DND-41 (cell line): ENCODE data around the gene PCGF2.

Experiments used
- ATAC-seq: fragments of 200-7000 bp; cut with Tn5 transposase; 3 replicates; pipeline ENCODE4 v1.9.1; 2021; ENCODE audit warnings: low read depth; ENCODE audit not compliant: insufficient read depth
- DNase-seq: peaks from one replicate; pipeline ENCODE4 v3.0.0-alpha.2; 2020
- H2AFZ ChIP-seq: 2 replicates; pipeline ENCODE4 v1.6.0; 2012; ENCODE audit warnings: low read depth, low read length
- H3K27ac ChIP-seq: 2 replicates; pipeline ENCODE4 v1.5.1; 2012; ENCODE audit warnings: low read length, inconsistent platforms
- H3K27me3 ChIP-seq: fragments of 200-600 bp; sonication (generic); 2 replicates; pipeline ENCODE4 v1.6.0; 2012; ENCODE audit warnings: low read length, mild to moderate bottlenecking, inconsistent platforms; ENCODE audit not compliant: insufficient read depth, poor library complexity
- H3K36me3 ChIP-seq: 2 replicates; pipeline ENCODE4 v1.5.1; 2012; ENCODE audit warnings: low read length, inconsistent platforms; ENCODE audit not compliant: insufficient read depth
- H3K4me1 ChIP-seq: 2 replicates; pipeline ENCODE4 v1.5.1; 2012; ENCODE audit warnings: mild to moderate bottlenecking, low read length; ENCODE audit not compliant: insufficient read depth
- H3K4me2 ChIP-seq: 2 replicates; pipeline ENCODE4 v1.6.0; 2012; ENCODE audit warnings: mild to moderate bottlenecking, moderate library complexity, low read length, inconsistent platforms; ENCODE audit not compliant: insufficient read depth
- H3K4me3 ChIP-seq, 2 experiments: fragments of 200-600 bp in 1 of 2; shearing (Covaris generic) in 1 of 2; 2 replicates each; pipeline ENCODE4 v1.5.1; 2012 to 2016; ENCODE audit warnings: inconsistent platforms in 2 of 2, low read length in 2 of 2, mild to moderate bottlenecking in 2 of 2, low read depth in 1 of 2, moderate library complexity in 1 of 2
- H3K79me2 ChIP-seq: 2 replicates; pipeline ENCODE4 v1.6.0; 2012; ENCODE audit warnings: low read length, inconsistent platforms; ENCODE audit not compliant: insufficient read depth
- H3K9ac ChIP-seq: 2 replicates; pipeline ENCODE4 v1.6.0; 2012; ENCODE audit warnings: low read depth, mild to moderate bottlenecking, inconsistent platforms, low read length, moderate library complexity
- H3K9me3 ChIP-seq: 2 replicates; pipeline ENCODE4 v1.5.1; 2012; ENCODE audit warnings: low read length, moderate library complexity, mild to moderate bottlenecking, inconsistent platforms; ENCODE audit not compliant: insufficient read depth, severe bottlenecking
- H4K20me1 ChIP-seq: 2 replicates; pipeline ENCODE4 v1.6.0; 2012; ENCODE audit warnings: low read length; ENCODE audit not compliant: insufficient read depth
- CTCF ChIP-seq: IDR thresholded peaks from 2 replicates; pipeline ENCODE4 v1.5.1; 2012; ENCODE audit warnings: borderline replicate concordance, low read length, moderate library complexity, mild to moderate bottlenecking; ENCODE audit not compliant: poor library complexity, severe bottlenecking; ENCODE audit errors: extremely low read depth
- EZH2 ChIP-seq: IDR thresholded peaks from 3 replicates; pipeline ENCODE4 v1.6.1; 2012; ENCODE audit warnings: borderline replicate concordance, low read depth, mild to moderate bottlenecking, moderate library complexity, low read length, inconsistent platforms; ENCODE audit not compliant: severe bottlenecking

The PCGF2 gene

GRCh38 chr17:38779965-38780752 is 32.0 kb upstream of the PCGF2 start:
- no peak for DNase-seq
- no peak overlapping the region for H3K4me3 ChIP-seq
- no peaks in the 10 kb centered on the region for H3K9me3 ChIP-seq
- no peak overlapping the region for H3K4me2 ChIP-seq
- H4K20me1 ChIP-seq = peaks cover 4% of the 10 kb centered on the region
- no peak for ATAC-seq
- no peak overlapping the region for H3K9ac ChIP-seq
- H3K27ac ChIP-seq = no peak overlapping the region
- no peak overlapping the region for H2AFZ ChIP-seq
- no peaks in the 10 kb centered on the region for H3K79me2 ChIP-seq
- H3K4me1 ChIP-seq = no peaks in the 10 kb centered on the region
- H3K27me3 ChIP-seq = no peaks in the 10 kb centered on the region
- no peak for TF ChIP-seq EZH2
- no peak for TF ChIP-seq CTCF
- peaks cover 93% of the 10 kb centered on the region for H3K36me3 ChIP-seq

- peaks cover 91% of the 10 kb centered on the region for H3K36me3 ChIP-seq
- H3K4me2 ChIP-seq = no peak overlapping the region
- H3K9me3 ChIP-seq = no peaks in the 10 kb centered on the region
- no peaks in the 10 kb centered on the region; the same call in none of the 2 replicates for H4K20me1 ChIP-seq
- no peak overlapping the region for H2AFZ ChIP-seq
- DNase-seq (no peak), ATAC-seq (no peak)
- H3K27ac ChIP-seq = no peak overlapping the region
- H3K4me3 ChIP-seq = no peak overlapping the region
- no peaks in the 10 kb centered on the region for H3K27me3 ChIP-seq
- TF ChIP-seq CTCF = no peak
- TF ChIP-seq EZH2 = no peak
- no peak overlapping the region for H3K9ac ChIP-seq
- no peaks in the 10 kb centered on the region for H3K79me2 ChIP-seq
- H3K4me1 ChIP-seq = no peaks in the 10 kb centered on the region
These were observed 29.6 kb upstream of the PCGF2 start for GRCh38 chr17:38777641-38778250.

- Histone ChIP-seq H3K27ac (no peak overlapping the region), H3K4me1 (no peaks in the 10 kb centered on the region), H4K20me1 (peaks cover 15% of the 10 kb centered on the region; the same call in 1 of the 2 replicates), H3K79me2 (no peaks in the 10 kb centered on the region), H3K9ac (no peak overlapping the region), H2AFZ (no peak overlapping the region), H3K9me3 (no peaks in the 10 kb centered on the region), H3K27me3 (no peaks in the 10 kb centered on the region), H3K4me2 (no peak overlapping the region), H3K36me3 (peaks cover 91% of the 10 kb centered on the region), H3K4me3 (no peak overlapping the region)
- no peak for ATAC-seq
- TF ChIP-seq EZH2 (no peak), CTCF (no peak)
- no peak for DNase-seq
These were observed 25.1 kb upstream of the PCGF2 start for GRCh38 chr17:38773258-38773657.
